ENCODE measurements around the gene LONP2.

DNA sequence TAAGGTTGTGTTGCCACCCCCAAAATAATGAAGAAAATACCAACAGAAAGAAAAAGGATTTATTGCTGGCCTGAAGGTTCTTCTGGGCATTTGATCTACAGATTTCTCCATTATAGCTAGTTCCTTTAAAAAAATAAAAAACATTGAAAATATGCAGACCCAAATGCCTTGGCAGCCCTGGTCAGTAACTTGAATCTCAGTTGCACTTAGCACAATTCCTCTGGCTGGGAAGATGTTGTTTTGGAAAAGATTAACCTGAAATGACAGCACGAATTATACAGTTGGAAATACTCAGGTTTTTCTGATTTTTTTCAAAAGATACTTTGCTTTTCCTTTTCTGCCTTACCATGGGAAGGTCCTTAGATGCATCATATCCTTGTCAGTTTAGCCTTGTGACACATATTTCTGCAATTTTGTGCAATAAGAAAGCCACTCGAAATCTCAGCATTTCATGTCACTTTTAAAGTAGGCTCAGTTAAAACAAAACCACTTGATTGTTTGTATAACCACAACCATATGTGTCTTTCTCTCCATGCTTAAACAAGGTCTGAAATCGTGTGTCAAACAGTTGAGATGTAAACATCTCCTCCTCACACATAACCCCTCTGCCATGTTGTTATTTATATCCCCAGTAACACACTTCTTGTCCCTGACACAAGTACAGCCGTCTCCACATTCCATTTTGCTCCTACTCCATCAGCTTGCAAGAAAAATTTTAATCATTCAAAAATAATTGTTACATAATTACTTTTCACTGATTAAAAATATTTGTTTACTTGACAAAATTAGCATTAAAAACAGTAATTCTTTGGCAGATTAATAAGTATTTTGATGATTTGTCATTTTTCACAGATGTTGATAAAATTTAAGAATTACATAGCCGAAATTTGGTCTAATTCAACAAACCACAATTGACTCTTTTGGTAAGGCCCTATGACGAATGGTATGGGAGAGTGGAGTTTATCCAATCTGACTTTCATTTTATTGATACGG lies 80.0 kb downstream of the LONP2 start:
- TF ChIP-seq, protein P1, sequence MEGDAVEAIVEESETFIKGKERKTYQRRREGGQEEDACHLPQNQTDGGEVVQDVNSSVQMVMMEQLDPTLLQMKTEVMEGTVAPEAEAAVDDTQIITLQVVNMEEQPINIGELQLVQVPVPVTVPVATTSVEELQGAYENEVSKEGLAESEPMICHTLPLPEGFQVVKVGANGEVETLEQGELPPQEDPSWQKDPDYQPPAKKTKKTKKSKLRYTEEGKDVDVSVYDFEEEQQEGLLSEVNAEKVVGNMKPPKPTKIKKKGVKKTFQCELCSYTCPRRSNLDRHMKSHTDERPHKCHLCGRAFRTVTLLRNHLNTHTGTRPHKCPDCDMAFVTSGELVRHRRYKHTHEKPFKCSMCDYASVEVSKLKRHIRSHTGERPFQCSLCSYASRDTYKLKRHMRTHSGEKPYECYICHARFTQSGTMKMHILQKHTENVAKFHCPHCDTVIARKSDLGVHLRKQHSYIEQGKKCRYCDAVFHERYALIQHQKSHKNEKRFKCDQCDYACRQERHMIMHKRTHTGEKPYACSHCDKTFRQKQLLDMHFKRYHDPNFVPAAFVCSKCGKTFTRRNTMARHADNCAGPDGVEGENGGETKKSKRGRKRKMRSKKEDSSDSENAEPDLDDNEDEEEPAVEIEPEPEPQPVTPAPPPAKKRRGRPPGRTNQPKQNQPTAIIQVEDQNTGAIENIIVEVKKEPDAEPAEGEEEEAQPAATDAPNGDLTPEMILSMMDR (IDR thresholded peaks at IDR 0.05), result no peak
- no peak for TF ChIP-seq POLR2A (IDR thresholded peaks at IDR 0.05)
